K562 (cell line): ENCODE measurements around the gene IFNG-AS1. TPM values are rescaled to one million over a fixed set of nuclear protein-coding genes. Genes with fewer than 3 reads are reported as not detected.

Source experiments
- ATAC-seq: fragments of 200-7000 bp; cut with Tn5 transposase; 3 replicates; pipeline ENCODE4 v1.9.1; 2020; ENCODE audit warnings: moderate library complexity
- Bru-seq: library from RNA; stranded (reverse); fragments of 400-500 nt; gene quantifications from one replicate; lab custom pipeline; 2021; lab: Mats Ljungman, UMichigan
- BruChase-seq, 2 experiments: library from RNA; stranded (reverse); fragments of 400-500 nt; gene quantifications; one replicate each; lab custom pipeline; 2021; lab: Mats Ljungman, UMichigan
- BruUV-seq: library from RNA; stranded (reverse); fragments of 400-500 nt; replicated peaks from 2 replicates; lab custom pipeline; 2021; lab: Mats Ljungman, UMichigan
- CTCF ChIA-PET: fragments of 300-600 bp; formaldehyde crosslinking; extraction: SDS; loops from one replicate; lab custom pipeline; 2021; ENCODE audit warnings: low intra/inter-chr PET ratio; lab: Yijun Ruan, JAX
- POLR2A ChIA-PET: fragments of 300-600, 350-650 bp; sonication (Branson Sonifier 250); formaldehyde crosslinking; extraction: SDS; loops from one replicate; lab custom pipeline; 2021; ENCODE audit warnings: antibody characterized with exemption, inconsistent platforms; lab: Yijun Ruan, JAX
- DNase-seq, 4 experiments: peaks; one replicate each; pipeline versions ENCODE4 v3.0.0 to v3.0.0-alpha.2; 2011 to 2018; ENCODE audit warnings: low spot score in 3 of 4, mixed read lengths in 3 of 4; ENCODE audit errors: extremely low read depth in 1 of 4
- FAIRE-seq: peaks from 2 replicates; lab custom pipeline; 2011; peaks lifted over from hg19 to GRCh38; lab: Jason Lieb, UNC
- H2AFZ ChIP-seq: 2 replicates; pipeline ENCODE4 v1.6.0; 2011; ENCODE audit warnings: low read depth, low read length, control low read depth, inconsistent platforms
- H3K27ac ChIP-seq: fragments of 200-600 bp; 3 replicates; pipeline ENCODE4 v1.8.0; 2011; ENCODE audit warnings: low read depth, mild to moderate bottlenecking, control low read depth, inconsistent platforms, low read length, moderate library complexity, mixed read lengths; ENCODE audit errors: extremely low read depth
- H3K27me3 ChIP-seq, 2 experiments: fragments of 300-600 bp in 1 of 2; 2 replicates in 1 of 2; 3 replicates in 1 of 2; pipeline versions ENCODE4 v1.6.0 to v1.8.0; 2011; ENCODE audit warnings: inconsistent platforms in 2 of 2, low read length in 2 of 2, mild to moderate bottlenecking in 1 of 2, mixed read lengths in 1 of 2, moderate library complexity in 1 of 2; ENCODE audit not compliant: control insufficient read depth in 2 of 2, insufficient read depth in 2 of 2
- H3K36me3 ChIP-seq: fragments of 300-600 bp; 3 replicates; pipeline ENCODE4 v1.8.0; 2011; ENCODE audit warnings: mild to moderate bottlenecking, low read length, inconsistent platforms; ENCODE audit not compliant: control insufficient read depth, insufficient read depth
- H3K4me1 ChIP-seq, 2 experiments: fragments of 200-600 bp in 1 of 2; replicated peaks in 1 of 2; 2 replicates in 1 of 2; 3 replicates in 1 of 2; pipeline versions ENCODE4 v1.5.1 to v1.8.0; 2011; ENCODE audit warnings: inconsistent platforms in 2 of 2, low read length in 2 of 2, mild to moderate bottlenecking in 1 of 2, mixed read lengths in 1 of 2, moderate library complexity in 1 of 2; ENCODE audit not compliant: control insufficient read depth in 2 of 2, insufficient read depth in 2 of 2
- H3K4me2 ChIP-seq: 2 replicates; pipeline ENCODE4 v1.6.1; 2011; ENCODE audit warnings: low read length, control low read depth, inconsistent platforms, mixed read lengths; ENCODE audit not compliant: insufficient read depth
- H3K4me3 ChIP-seq: fragments of 200-600 bp; sonication (generic), shearing (Covaris generic); 2 replicates; pipeline ENCODE4 v1.5.1; 2016; ENCODE audit warnings: control low read depth, inconsistent platforms
- H3K79me2 ChIP-seq: fragments of 200-600 bp; 3 replicates; pipeline ENCODE4 v1.8.0; 2011; ENCODE audit warnings: low read length, inconsistent platforms; ENCODE audit not compliant: control insufficient read depth, insufficient read depth
- H3K9ac ChIP-seq, 2 experiments: 2 replicates each; pipeline versions ENCODE4 v1.6.0 to v1.6.1; 2011; ENCODE audit warnings: low read depth in 2 of 2, low read length in 2 of 2, control low read depth in 1 of 2, inconsistent platforms in 1 of 2, mild to moderate bottlenecking in 1 of 2, mixed read lengths in 1 of 2; ENCODE audit not compliant: insufficient read depth in 1 of 2
- H3K9me1 ChIP-seq: one replicate; pipeline ENCODE4 v1.6.0; 2011; ENCODE audit warnings: inconsistent platforms, mild to moderate bottlenecking, low read length, moderate library complexity; ENCODE audit not compliant: control insufficient read depth, insufficient read depth
- H3K9me3 ChIP-seq: replicated peaks from 2 replicates; pipeline ENCODE4 v1.5.1; 2011; ENCODE audit warnings: low read depth, low read length, inconsistent platforms; ENCODE audit not compliant: control insufficient read depth, insufficient read depth
- H4K20me1 ChIP-seq: replicated peaks from 2 replicates; pipeline ENCODE4 v1.6.1; 2011; ENCODE audit warnings: low read length, inconsistent platforms, mixed read lengths; ENCODE audit not compliant: control insufficient read depth, insufficient read depth
- HEY1 ChIP-seq: fragments of 250-450 bp; sonication (Bioruptor Pico); IDR thresholded peaks from 2 replicates; pipeline ENCODE4 v1.5.0; 2020; ENCODE audit warnings: mild to moderate bottlenecking, moderate library complexity, borderline replicate concordance
- HIVEP1 ChIP-seq: fragments of 250-450 bp; sonication (Bioruptor Pico); IDR thresholded peaks from 2 replicates; pipeline ENCODE4 v1.4.0; 2020; ENCODE audit warnings: mild to moderate bottlenecking
- KHSRP ChIP-seq: fragments of 450-650 bp; IDR thresholded peaks from 2 replicates; pipeline ENCODE4 v1.6.1; 2017
- MCM3 ChIP-seq: fragments of 450-650 bp; IDR thresholded peaks from 2 replicates; pipeline ENCODE4 v1.6.1; 2016
- SNAPC5 ChIP-seq: fragments of 250-450 bp; sonication (Bioruptor Pico); IDR thresholded peaks from 2 replicates; pipeline ENCODE4 v1.8.0; 2021; ENCODE audit warnings: moderate library complexity, mild to moderate bottlenecking, inconsistent platforms
- TAL1 ChIP-seq: fragments of 450-650 bp; IDR thresholded peaks from 2 replicates; pipeline ENCODE4 v1.6.1; 2016; ENCODE audit warnings: mild to moderate bottlenecking
- TCF7L2 ChIP-seq: fragments of 150-350 bp; IDR thresholded peaks from 2 replicates; pipeline ENCODE4 v1.6.1; 2016; ENCODE audit warnings: low read depth, mild to moderate bottlenecking, low read length, moderate library complexity
- U2AF1 ChIP-seq: fragments of 200-400 bp; formaldehyde crosslinking; optimal IDR thresholded peaks from 2 replicates; pipeline ENCODE3; 2017; ENCODE audit warnings: mild to moderate bottlenecking, low read depth, low read length, moderate library complexity
- U2AF2 ChIP-seq: fragments of 200-400 bp; formaldehyde crosslinking; optimal IDR thresholded peaks from 2 replicates; pipeline ENCODE3; 2017; ENCODE audit warnings: low read depth, mild to moderate bottlenecking, low read length
- WHSC1 ChIP-seq: IDR thresholded peaks from one replicate; pipeline ENCODE4 v1.6.1; 2012; ENCODE audit warnings: low read length, control low read depth, inconsistent platforms
- ZBTB34 ChIP-seq: fragments of 250-450 bp; sonication (Bioruptor Pico); IDR thresholded peaks from 2 replicates; pipeline ENCODE4 v1.8.0; 2021; ENCODE audit warnings: mild to moderate bottlenecking, moderate library complexity
- ZC3H4 ChIP-seq: sonication (generic); formaldehyde crosslinking; IDR thresholded peaks from 2 replicates; pipeline ENCODE4 v1.9.0; 2021; ENCODE audit warnings: missing genetic modification reagents, borderline replicate concordance
- ZNF324 ChIP-seq: fragments of 250-450 bp; sonication (Bioruptor Pico); IDR thresholded peaks from 2 replicates; pipeline ENCODE4 v1.4.0; 2020; ENCODE audit warnings: mild to moderate bottlenecking
- ZNF384 ChIP-seq: IDR thresholded peaks from 2 replicates; pipeline ENCODE4 v1.6.1; 2012; ENCODE audit warnings: low read depth, low read length, improper control_type of control experiment
- ZNF707 ChIP-seq: fragments of 250-450 bp; sonication (Bioruptor Pico); conservative IDR thresholded peaks from 2 replicates; pipeline ENCODE4 v1.8.0; 2022; ENCODE audit warnings: inconsistent platforms, mild to moderate bottlenecking, moderate library complexity
- WGBS: fragments of 100-300 bp; shearing (Covaris generic); methylation state at CpG from one replicate; pipeline ENCODE4 v1.1.6; 2016; ENCODE audit warnings: low coverage, mixed read lengths; ENCODE audit not compliant: insufficient coverage; ENCODE audit errors: missing lambda C conversion rate; 5-methylcytosine and 5-hydroxymethylcytosine counted together
- in situ Hi-C: fragments of 300-500 bp; cut with MboI; formaldehyde crosslinking; loops from 4 replicates; pipeline ENCODE4 v1.15.0; 2018; ENCODE audit warnings: inconsistent platforms, mixed read lengths
- intact Hi-C: fragments of 100-400 bp; cut with micrococcal nuclease; formaldehyde crosslinking; loops from 2 replicates; pipeline ENCODE4 v1.14.2; 2022
- long read RNA-seq, 3 experiments: library from polyadenylated mRNA in 2 of 3; library from RNA in 1 of 3; unstranded in 2 of 3; stranded (forward) in 1 of 3; transcript quantifications; one replicate each; pipeline ENCODE4 v2.0.0, GENCODE V29; 2019 to 2022
- polyA minus RNA-seq, 3 experiments: library from RNA; depleted of rRNA, polyadenylated mRNA; stranded (reverse); fragments of >200 nt; gene quantifications; 2 replicates each; pipeline ENCODE4 v1.2.3, GENCODE V29; 2011
- polyA plus RNA-seq, 8 experiments: library from polyadenylated mRNA; depleted of rRNA in 4 of 8; stranded (reverse) in 5 of 8; unstranded in 3 of 8; fragments of >200 nt; fragmentation: Nextera tagmentation in 2 of 8; fragmentation: Illumina TruSeq in 1 of 8; extraction: Ambion mirVana in 2 of 8; extraction: Trizol in 1 of 8; gene quantifications; 2 replicates each; pipeline versions ENCODE4 v1.2.1 to v1.2.3, GENCODE V29; 2011 to 2014; ENCODE audit warnings: inconsistent platforms in 1 of 8, missing spikeins in 1 of 8
- total RNA-seq, 7 experiments: library from RNA; depleted of rRNA in 6 of 7; stranded (reverse); fragments of >200 nt in 6 of 7; fragmentation: Illumina TruSeq in 2 of 7; extraction: Trizol in 2 of 7; gene quantifications; 2 replicates each; pipeline versions ENCODE4 v1.2.1 to v1.2.3, GENCODE V29; 2011 to 2021; ENCODE audit warnings: low replicate concordance in 1 of 7

IFNG-AS1 gene
- total RNA-seq (2011; cell fraction: chromatin; rRNA removed; ENCODE audit: low replicate concordance) = not detected in 2 replicates
- total RNA-seq (2011; cell fraction: nucleolus; rRNA removed) = not detected in 2 replicates
- total RNA-seq (2011; cell fraction: nucleoplasm; rRNA removed) = not detected in 2 replicates
- total RNA-seq (2014; rRNA removed) (not detected in 2 replicates), total RNA-seq (2014; rRNA removed; fragmentation: Illumina TruSeq; extraction: Trizol) (not detected in 2 replicates), total RNA-seq (2015; rRNA removed; fragmentation: Illumina TruSeq; extraction: Trizol) (not detected in 2 replicates), total RNA-seq (2021) (not detected in 2 replicates), polyA plus RNA-seq (2011; rRNA removed) (not detected in 2 replicates), polyA plus RNA-seq (2014; fragmentation: Illumina TruSeq; extraction: Trizol) (not detected in 2 replicates), polyA plus RNA-seq (2014; fragmentation: Nextera tagmentation; extraction: Ambion mirVana) (not detected), polyA plus RNA-seq (2014; rRNA removed) (not detected in 2 replicates), polyA minus RNA-seq (2011; rRNA and poly(A)+ RNA removed) (not detected in 2 replicates), Bru-seq, nascent RNA (percentile 0 among the genes with signal in this experiment), BruChase-seq, experiment 1, labeled RNA remaining after a 2-hour chase (not detected), BruChase-seq, experiment 2, labeled RNA remaining after a 6-hour chase (percentile 0 among the genes with signal in this experiment)
- not detected in 2 replicates for polyA plus RNA-seq (2011; cell fraction: cytosol; rRNA removed)
- polyA plus RNA-seq (2011; cell fraction: nucleus; rRNA removed) = not detected in 2 replicates
- polyA plus RNA-seq (2012) = not detected in 2 replicates
- polyA minus RNA-seq (2011; cell fraction: cytosol; rRNA and poly(A)+ RNA removed) = not detected in 2 replicates
- not detected in 2 replicates for polyA minus RNA-seq (2011; cell fraction: nucleus; rRNA and poly(A)+ RNA removed)
- long read RNA-seq, experiment 1 = 0 reads
- long read RNA-seq, experiment 2 = 0 reads
- long read RNA-seq, experiment 3 = 0 reads

GRCh38 chr12:67989184-67989920, at the start of gene IFNG-AS1:
Gene IFNG-AS1 (plus strand): TSS chr12:67989447.
- CTCF ChIA-PET = no interaction called here
- Histone ChIP-seq H3K4me1 (no peaks in the 10 kb centered on the region), H3K27ac (no peak within 1 kb of the TSS), H3K9me1 (no peaks in the 10 kb centered on the region), H2AFZ (no peak within 1 kb of the TSS), H3K36me3 (no peaks in the 10 kb centered on the region), H3K79me2 (no peaks in the 10 kb centered on the region), H3K4me2 (no peak within 1 kb of the TSS), H4K20me1 (no peaks in the 10 kb centered on the region), H3K27me3 (peaks cover 0 to 4% of the 10 kb centered on the region in 2 experiments; a peak in 2 of 5 replicates), H3K9ac (no peak within 1 kb of the TSS), H3K9me3 (no peaks in the 10 kb centered on the region), H3K4me3 (no peak within 1 kb of the TSS)
- in situ Hi-C loops = no loop called here
- TF ChIP-seq U2AF2 (no peak), TCF7L2 (no peak), U2AF1 (no peak), KHSRP (no peak), MCM3 (no peak), WHSC1 (no peak), ZNF707 (CRISPR knock-in tag) (no peak), ZC3H4 (CRISPR knock-in tag) (no peak), HIVEP1 (CRISPR knock-in tag) (no peak), HEY1 (CRISPR knock-in tag) (no peak), ZNF324 (no peak), ZNF384 (no peak), TAL1 (no peak), ZBTB34 (no peak), SNAPC5 (CRISPR knock-in tag) (no peak)
- ATAC-seq (no peak), DNase-seq (no peak), FAIRE-seq (no peak)
- intact Hi-C loops = no loop called here
- no TSS peak for BruUV-seq
- whole genome bisulfite sequencing = 0% methylated on average over 7 of the region's 7 CpGs
- POLR2A ChIA-PET = no interaction called here
